ENCODE results near the gene CAVIN1.
"Not testable (repeated sequence)": the region's sequence is repeated elsewhere in the genome, so short reads cannot be mapped to it uniquely, and the experiment has no call there.

The CAVIN1 gene

GRCh38 chr17:42459256-42459800 lies 36.3 kb upstream of the CAVIN1 start:
- H3K4me1 ChIP-seq: peaks cover 0 to 27% (median 13%) of the 10 kb centered on the region in 4 donors
- H3K4me3 ChIP-seq: peak overlapping the region; percentile 57 to 62
- H3K9me3 ChIP-seq: no peaks in the 10 kb centered on the region
- intact Hi-C loops (cut with DNase I; ENCODE audit: low total_unique reads): no loop called here
- H3K36me3 ChIP-seq: peaks cover 5 to 19% (median 8%) of the 10 kb centered on the region in 3 donors
- peak; percentile 60 to 74 for DNase-seq
- H3K27ac ChIP-seq: peak overlapping the region; percentile 85 to 87
- no peaks in the 10 kb centered on the region for H3K27me3 ChIP-seq
- peak in 1 of 2 experiments; percentile 12 for TF ChIP-seq CTCF (IDR thresholded peaks at IDR 0.05)

GRCh38 chr17:42458497-42459255 lies 35.6 kb upstream of the CAVIN1 start, which contains the start of gene ATP6V0A1:
TSS of gene ATP6V0A1 (plus strand) at chr17:42458878. CDS start at chr17:42460895, 2,017 bp downstream.
- H3K4me1 ChIP-seq: peaks cover 0 to 27% (median 13%) of the 10 kb centered on the region in 4 donors
- H3K36me3 ChIP-seq: peaks cover 2 to 17% (median 6%) of the 10 kb centered on the region in 3 donors
- no peaks in the 10 kb centered on the region for H3K27me3 ChIP-seq
- H3K9me3 ChIP-seq: no peaks in the 10 kb centered on the region
- peak within 1 kb of the TSS; percentile 57 to 62 for H3K4me3 ChIP-seq
- DNase-seq: peak; percentile 93 to 97
- peak within 1 kb of the TSS; percentile 85 to 87 for H3K27ac ChIP-seq
- intact Hi-C loops (cut with DNase I; ENCODE audit: low total_unique reads): no loop called here
- TF ChIP-seq CTCF (IDR thresholded peaks at IDR 0.05): no peak

- intact Hi-C loops (cut with DNase I; ENCODE audit: low total_unique reads): no loop called here
- Histone ChIP-seq H3K27ac (peak overlapping the region; percentile 85 to 87), H3K36me3 (peaks cover 0 to 13% (median 6%) of the 10 kb centered on the region in 3 donors), H3K4me3 (no peak overlapping the region), H3K4me1 (peaks cover 0 to 33% (median 11%) of the 10 kb centered on the region in 4 donors), H3K27me3 (no peaks in the 10 kb centered on the region), H3K9me3 (no peaks in the 10 kb centered on the region)
- TF ChIP-seq CTCF (IDR thresholded peaks at IDR 0.05): no peak
- no peak for DNase-seq
Measured at GRCh38 chr17:42457107-42457792, 34.2 kb upstream of the CAVIN1 start.

DNA sequence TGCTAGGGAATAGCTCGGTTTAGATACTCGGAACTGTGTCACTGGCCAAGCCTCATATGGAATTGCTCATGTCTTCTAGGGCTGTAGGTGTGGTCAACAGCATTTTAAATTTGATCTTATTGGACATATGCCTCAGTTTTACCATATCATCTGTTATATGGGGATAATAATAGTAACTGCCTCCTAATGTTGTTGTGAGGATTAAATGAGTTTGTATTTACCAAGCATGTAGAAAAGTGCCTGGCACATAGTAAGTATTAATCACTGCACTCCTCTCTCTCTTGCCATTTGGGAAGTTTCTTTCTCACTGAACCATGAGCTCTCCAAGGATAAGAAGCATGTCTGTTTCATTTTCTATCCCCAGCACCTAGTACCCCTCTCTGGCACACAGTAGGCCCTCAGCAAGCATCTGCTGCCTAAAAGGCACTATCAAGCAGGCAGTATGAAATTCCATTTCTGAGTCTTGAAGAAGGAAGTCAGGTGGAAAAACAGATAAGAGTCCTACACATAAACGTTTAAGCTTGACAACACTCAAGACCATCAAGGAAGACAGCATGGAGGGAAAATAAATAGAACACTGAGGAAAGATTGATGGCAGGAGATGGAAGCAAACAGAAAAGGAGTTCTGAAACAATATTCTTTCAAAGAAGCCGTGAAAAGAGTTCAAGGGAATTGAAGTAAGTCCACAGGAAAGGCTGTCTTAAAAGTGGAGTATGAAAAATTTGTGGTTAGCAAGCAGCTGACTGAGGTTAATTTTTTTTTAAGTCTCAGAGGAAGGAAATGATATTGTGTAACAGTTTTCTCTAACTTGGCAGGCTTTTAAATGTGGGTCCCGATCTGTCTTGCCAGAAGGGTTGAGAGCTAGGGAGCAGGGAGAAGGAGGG lies 33.4 kb upstream of the CAVIN1 start:
- peaks cover 0 to 33% (median 11%) of the 10 kb centered on the region in 4 donors for H3K4me1 ChIP-seq
- intact Hi-C loops (cut with DNase I; ENCODE audit: low total_unique reads): no loop called here
- H3K27me3 ChIP-seq: no peaks in the 10 kb centered on the region
- no peak overlapping the region for H3K4me3 ChIP-seq
- DNase-seq: no peak
- peaks cover 0 to 6% (median 5%) of the 10 kb centered on the region in 3 donors for H3K36me3 ChIP-seq
- H3K9me3 ChIP-seq: no peaks in the 10 kb centered on the region
- TF ChIP-seq CTCF (IDR thresholded peaks at IDR 0.05): no peak
- H3K27ac ChIP-seq: peak overlapping the region; percentile 85 to 87

GRCh38 chr17:42454987-42455386 lies 31.9 kb upstream of the CAVIN1 start:
- peaks cover 0 to 21% (median 5%) of the 10 kb centered on the region in 4 donors for H3K4me1 ChIP-seq
- H3K4me3 ChIP-seq; intact Hi-C loops (cut with DNase I; ENCODE audit: low total_unique reads); DNase-seq; H3K27me3 ChIP-seq; H3K36me3 ChIP-seq; H3K27ac ChIP-seq; H3K9me3 ChIP-seq: not testable (repeated sequence)
